Activated naive CD8-positive, alpha-beta T cell treated with anti-CD3 and anti-CD28 coated beads, Interleukin-2, amount 50 U/mL, for 24 hours (primary cell): ENCODE data around the gene RFPL4A.
"Not testable (repeated sequence)": the region's sequence is repeated elsewhere in the genome, so short reads cannot be mapped to it uniquely, and the experiment has no call there.

Experiments used
- ATAC-seq: fragments of 150-1000 bp; cut with Tn5 transposase; one replicate; pipeline ENCODE4 v1.10.0; 2021
- DNase-seq: peaks from one replicate; pipeline ENCODE4 v3.0.0; 2021
- H3K27ac Mint-ChIP-seq: one replicate; pipeline ENCODE4 v1.8.0; 2021; ENCODE audit warnings: mild to moderate bottlenecking, mixed read lengths
- H3K27me3 Mint-ChIP-seq: one replicate; pipeline ENCODE4 v1.8.0; 2021; ENCODE audit warnings: mixed read lengths
- H3K36me3 Mint-ChIP-seq: one replicate; pipeline ENCODE4 v1.8.0; 2021; ENCODE audit warnings: low read depth, mixed read lengths
- H3K4me1 Mint-ChIP-seq: one replicate; pipeline ENCODE4 v1.8.0; 2021; ENCODE audit warnings: mixed read lengths
- H3K4me3 Mint-ChIP-seq: one replicate; pipeline ENCODE4 v1.8.0; 2021; ENCODE audit warnings: mild to moderate bottlenecking, moderate library complexity, mixed read lengths
- H3K9me3 Mint-ChIP-seq: one replicate; pipeline ENCODE4 v1.8.0; 2021; ENCODE audit warnings: mixed read lengths

The RFPL4A gene

GRCh38 chr19:55758797-55759196 lies at the start of gene RFPL4A:
Gene RFPL4A, plus strand, starts transcription at chr19:55759097. Its CDS starts 2,704 bp downstream, at chr19:55761801.
- H3K9me3 Mint-ChIP-seq, H3K27me3 Mint-ChIP-seq, ATAC-seq, H3K27ac Mint-ChIP-seq, H3K36me3 Mint-ChIP-seq, DNase-seq, H3K4me1 Mint-ChIP-seq, H3K4me3 Mint-ChIP-seq: not testable (repeated sequence)

GRCh38 chr19:55711719-55712118 lies 47.2 kb upstream of the RFPL4A start:
- Mint-ChIP-seq H3K9me3 (peaks cover 4% of the 10 kb centered on the region), H3K27ac (no peak overlapping the region), H3K36me3 (no peaks in the 10 kb centered on the region), H3K27me3 (peaks cover 11% of the 10 kb centered on the region), H3K4me3 (no peak overlapping the region), H3K4me1 (no peaks in the 10 kb centered on the region)
- DNase-seq (no peak), ATAC-seq (no peak)

- Mint-ChIP-seq H3K27me3 (peaks cover 21% of the 10 kb centered on the region), H3K4me1 (no peaks in the 10 kb centered on the region), H3K27ac (no peak overlapping the region), H3K9me3 (peaks cover 4% of the 10 kb centered on the region), H3K36me3 (no peaks in the 10 kb centered on the region), H3K4me3 (no peak overlapping the region)
- DNase-seq, result no peak
- no peak for ATAC-seq
These were observed 45.9 kb upstream of the RFPL4A start for GRCh38 chr19:55712804-55713631.

- no peaks in the 10 kb centered on the region for H3K4me1 Mint-ChIP-seq
- peaks cover 6% of the 10 kb centered on the region for H3K9me3 Mint-ChIP-seq
- peaks cover under 1% of the 10 kb centered on the region for H3K36me3 Mint-ChIP-seq
- no peak overlapping the region for H3K27ac Mint-ChIP-seq
- no peak for ATAC-seq
- no peak for DNase-seq
- H3K27me3 Mint-ChIP-seq, result peaks cover 43% of the 10 kb centered on the region
- no peak overlapping the region for H3K4me3 Mint-ChIP-seq
These were observed 42.4 kb upstream of the RFPL4A start for GRCh38 chr19:55716531-55716930.

GRCh38 chr19:55717251-55717650 lies 41.6 kb upstream of the RFPL4A start:
- peaks cover 13% of the 10 kb centered on the region for H3K9me3 Mint-ChIP-seq
- DNase-seq, result no peak
- no peaks in the 10 kb centered on the region for H3K4me1 Mint-ChIP-seq
- no peak overlapping the region for H3K4me3 Mint-ChIP-seq
- peaks cover 4% of the 10 kb centered on the region for H3K36me3 Mint-ChIP-seq
- no peak overlapping the region for H3K27ac Mint-ChIP-seq
- ATAC-seq, result no peak
- H3K27me3 Mint-ChIP-seq, result peaks cover 44% of the 10 kb centered on the region

GRCh38 chr19:55717879-55718711 lies 40.8 kb upstream of the RFPL4A start:
- H3K9me3 Mint-ChIP-seq, result peaks cover 14% of the 10 kb centered on the region
- peaks cover 48% of the 10 kb centered on the region for H3K27me3 Mint-ChIP-seq
- not testable (repeated sequence) for H3K4me3 Mint-ChIP-seq, ATAC-seq, H3K36me3 Mint-ChIP-seq, H3K27ac Mint-ChIP-seq, DNase-seq, H3K4me1 Mint-ChIP-seq

- H3K27ac Mint-ChIP-seq, result no peak overlapping the region
- no peaks in the 10 kb centered on the region for H3K4me1 Mint-ChIP-seq
- no peak overlapping the region for H3K4me3 Mint-ChIP-seq
- peaks cover 4% of the 10 kb centered on the region for H3K36me3 Mint-ChIP-seq
- H3K27me3 Mint-ChIP-seq, result peaks cover 42% of the 10 kb centered on the region
- H3K9me3 Mint-ChIP-seq, result peaks cover 14% of the 10 kb centered on the region
- no peak for ATAC-seq
- no peak for DNase-seq
These were observed 38.6 kb upstream of the RFPL4A start for GRCh38 chr19:55720214-55720746.

GRCh38 chr19:55720801-55721200 lies 38.1 kb upstream of the RFPL4A start:
- H3K4me3 Mint-ChIP-seq, result no peak overlapping the region
- no peak for DNase-seq
- peaks cover 45% of the 10 kb centered on the region for H3K27me3 Mint-ChIP-seq
- H3K9me3 Mint-ChIP-seq, result peaks cover 14% of the 10 kb centered on the region
- H3K36me3 Mint-ChIP-seq, result peaks cover 4% of the 10 kb centered on the region
- no peak for ATAC-seq
- H3K27ac Mint-ChIP-seq, result no peak overlapping the region
- H3K4me1 Mint-ChIP-seq, result no peaks in the 10 kb centered on the region

- Mint-ChIP-seq H3K9me3 (peaks cover 14% of the 10 kb centered on the region), H3K27ac (no peak overlapping the region), H3K4me3 (no peak overlapping the region), H3K4me1 (no peaks in the 10 kb centered on the region), H3K36me3 (peaks cover 4% of the 10 kb centered on the region), H3K27me3 (peaks cover 37% of the 10 kb centered on the region)
- ATAC-seq, result no peak
- DNase-seq, result no peak
These were observed 35.4 kb upstream of the RFPL4A start for GRCh38 chr19:55723491-55723890.

- not testable (repeated sequence) for H3K4me1 Mint-ChIP-seq, H3K27ac Mint-ChIP-seq, ATAC-seq, DNase-seq, H3K36me3 Mint-ChIP-seq, H3K9me3 Mint-ChIP-seq, H3K4me3 Mint-ChIP-seq
- peaks cover 11% of the 10 kb centered on the region for H3K27me3 Mint-ChIP-seq
These were observed 28.5 kb upstream of the RFPL4A start for GRCh38 chr19:55730378-55730777.

- H3K4me1 Mint-ChIP-seq, result no peaks in the 10 kb centered on the region
- no peak within 1 kb of the TSS for H3K27ac Mint-ChIP-seq
- DNase-seq (no peak), ATAC-seq (no peak)
- H3K4me3 Mint-ChIP-seq, result no peak within 1 kb of the TSS
- H3K9me3 Mint-ChIP-seq, result no peaks in the 10 kb centered on the region
- H3K36me3 Mint-ChIP-seq, result no peaks in the 10 kb centered on the region
- peaks cover 8% of the 10 kb centered on the region for H3K27me3 Mint-ChIP-seq
These were observed 20.6 kb upstream of the RFPL4A start, which contains the start of gene NLRP9 for GRCh38 chr19:55738302-55738701. Gene NLRP9, minus strand, starts transcription at chr19:55738402. Its CDS starts 28 bp downstream, at chr19:55738374.

- no peaks in the 10 kb centered on the region for H3K9me3 Mint-ChIP-seq
- DNase-seq (no peak), ATAC-seq (no peak)
- no peaks in the 10 kb centered on the region for H3K4me1 Mint-ChIP-seq
- peaks cover 6% of the 10 kb centered on the region for H3K27me3 Mint-ChIP-seq
- H3K4me3 Mint-ChIP-seq, result no peak overlapping the region
- H3K27ac Mint-ChIP-seq, result no peak overlapping the region
- H3K36me3 Mint-ChIP-seq, result no peaks in the 10 kb centered on the region
These were observed 8.2 kb upstream of the RFPL4A start for GRCh38 chr19:55750715-55751114.

GRCh38 chr19:55753401-55753800 lies 5.5 kb upstream of the RFPL4A start:
- Mint-ChIP-seq H3K27ac (no peak overlapping the region), H3K4me3 (no peak overlapping the region), H3K36me3 (no peaks in the 10 kb centered on the region), H3K27me3 (peaks cover 8% of the 10 kb centered on the region), H3K9me3 (peaks cover 4% of the 10 kb centered on the region), H3K4me1 (no peaks in the 10 kb centered on the region)
- no peak for ATAC-seq
- DNase-seq, result no peak

GRCh38 chr19:55756808-55757207 lies 2.1 kb upstream of the RFPL4A start:
- DNase-seq, ATAC-seq, H3K27ac Mint-ChIP-seq, H3K27me3 Mint-ChIP-seq, H3K36me3 Mint-ChIP-seq, H3K4me3 Mint-ChIP-seq, H3K4me1 Mint-ChIP-seq, H3K9me3 Mint-ChIP-seq: not testable (repeated sequence)

GRCh38 chr19:55766466-55766865 lies 7.6 kb downstream of the RFPL4A start:
- Mint-ChIP-seq H3K9me3 (peaks cover 3% of the 10 kb centered on the region), H3K4me3 (no peak overlapping the region), H3K4me1 (no peaks in the 10 kb centered on the region), H3K36me3 (no peaks in the 10 kb centered on the region), H3K27me3 (peaks cover 10% of the 10 kb centered on the region), H3K27ac (no peak overlapping the region)
- DNase-seq (no peak), ATAC-seq (no peak)
